OCI-LY3 (cell line): Measurements from ENCODE around the gene UGT3A1.

Experiments used
- EZH2phosphoT487 ChIP-seq: fragments of 200-600 bp; shearing (Covaris generic); IDR thresholded peaks from 2 replicates; pipeline ENCODE4 v1.6.1; 2018; ENCODE audit warnings: antibody characterized with exemption, mixed run types, low read depth
- TF ChIP-seq, protein P1 (sequence below): fragments of 200-600, 300-600 bp; sonication (generic); IDR thresholded peaks from 2 replicates; pipeline ENCODE4 v1.5.1; 2014; ENCODE audit warnings: antibody characterized with exemption, low read length, low read depth

DNA sequence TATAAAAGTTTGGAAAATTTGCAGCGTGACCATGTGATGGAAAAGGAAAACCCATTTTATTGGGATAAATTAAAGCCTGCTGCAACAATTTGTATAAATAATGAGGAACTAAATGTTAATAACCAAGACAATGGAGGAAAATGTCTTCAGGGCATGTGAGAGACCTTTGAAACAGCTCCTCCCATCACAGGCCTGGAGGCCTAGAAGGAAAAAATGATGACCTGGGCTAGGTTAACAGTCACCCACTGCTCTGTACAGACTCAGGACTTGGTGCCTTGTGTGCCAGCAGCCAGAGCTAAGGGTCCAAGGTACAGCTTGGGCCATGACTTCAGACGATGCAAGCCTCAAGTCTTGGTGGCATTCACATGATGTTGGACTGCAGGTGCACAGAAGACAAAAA lies 22.0 kb upstream of the UGT3A1 start:
- TF ChIP-seq, protein P1, sequence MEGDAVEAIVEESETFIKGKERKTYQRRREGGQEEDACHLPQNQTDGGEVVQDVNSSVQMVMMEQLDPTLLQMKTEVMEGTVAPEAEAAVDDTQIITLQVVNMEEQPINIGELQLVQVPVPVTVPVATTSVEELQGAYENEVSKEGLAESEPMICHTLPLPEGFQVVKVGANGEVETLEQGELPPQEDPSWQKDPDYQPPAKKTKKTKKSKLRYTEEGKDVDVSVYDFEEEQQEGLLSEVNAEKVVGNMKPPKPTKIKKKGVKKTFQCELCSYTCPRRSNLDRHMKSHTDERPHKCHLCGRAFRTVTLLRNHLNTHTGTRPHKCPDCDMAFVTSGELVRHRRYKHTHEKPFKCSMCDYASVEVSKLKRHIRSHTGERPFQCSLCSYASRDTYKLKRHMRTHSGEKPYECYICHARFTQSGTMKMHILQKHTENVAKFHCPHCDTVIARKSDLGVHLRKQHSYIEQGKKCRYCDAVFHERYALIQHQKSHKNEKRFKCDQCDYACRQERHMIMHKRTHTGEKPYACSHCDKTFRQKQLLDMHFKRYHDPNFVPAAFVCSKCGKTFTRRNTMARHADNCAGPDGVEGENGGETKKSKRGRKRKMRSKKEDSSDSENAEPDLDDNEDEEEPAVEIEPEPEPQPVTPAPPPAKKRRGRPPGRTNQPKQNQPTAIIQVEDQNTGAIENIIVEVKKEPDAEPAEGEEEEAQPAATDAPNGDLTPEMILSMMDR, result no peak
- TF ChIP-seq EZH2phosphoT487, result no peak
